Stimulated activated CD4-positive, alpha-beta T cell treated with anti-CD3 and anti-CD28 coated beads, Interleukin-12 subunit alpha, Interleukin-12 subunit beta, amount 100 ng/mL, for 4 hours (primary cell): ENCODE results near the gene SPON1.
A peak's percentile ranks its signal among the peaks of the same experiment; 100 is the strongest.
"Not testable (repeated sequence)": the region's sequence is repeated elsewhere in the genome, so short reads cannot be mapped to it uniquely, and the experiment has no call there.

Experiments
- DNase-seq: peaks from one replicate; pipeline ENCODE4 v3.0.0-alpha.2; 2020

SPON1 gene

GRCh38 chr11:14042686-14043465 is 80.4 kb downstream of the SPON1 start:
- no peak for DNase-seq

- DNase-seq: no peak
Observed at GRCh38 chr11:14044916-14045315, 82.4 kb downstream of the SPON1 start.

GRCh38 chr11:14045417-14045816 is 82.9 kb downstream of the SPON1 start:
- no peak for DNase-seq

GRCh38 chr11:14052198-14052597 is 89.7 kb downstream of the SPON1 start:
- no peak for DNase-seq

GRCh38 chr11:14054116-14055107 is 91.9 kb downstream of the SPON1 start:
- DNase-seq: no peak

GRCh38 chr11:14055936-14056335 is 93.4 kb downstream of the SPON1 start:
- DNase-seq: no peak

- DNase-seq: no peak
Observed at GRCh38 chr11:14058061-14058460, 95.5 kb downstream of the SPON1 start.

- no peak for DNase-seq
Observed at GRCh38 chr11:14059491-14059890, 97.0 kb downstream of the SPON1 start.

- no peak for DNase-seq
Observed at GRCh38 chr11:14061721-14062120, 99.2 kb downstream of the SPON1 start.

- DNase-seq: peak; percentile 10
Observed at GRCh38 chr11:14065141-14065540, 102.6 kb downstream of the SPON1 start.

- DNase-seq: no peak
Observed at GRCh38 chr11:14065681-14066080, 103.2 kb downstream of the SPON1 start.

GRCh38 chr11:14067686-14068085 is 105.2 kb downstream of the SPON1 start:
- no peak for DNase-seq

GRCh38 chr11:14070896-14071295 is 108.4 kb downstream of the SPON1 start:
- no peak for DNase-seq

- no peak for DNase-seq
Observed at GRCh38 chr11:14073849-14074476, 111.4 kb downstream of the SPON1 start.

- peak; percentile 25 for DNase-seq
Observed at GRCh38 chr11:14075118-14076078, 112.9 kb downstream of the SPON1 start.

- DNase-seq: no peak
Observed at GRCh38 chr11:14079011-14079410, 116.5 kb downstream of the SPON1 start.

GRCh38 chr11:14079797-14080196 is 117.3 kb downstream of the SPON1 start:
- DNase-seq: no peak

GRCh38 chr11:14081581-14082231 is 119.2 kb downstream of the SPON1 start:
- DNase-seq: no peak

- DNase-seq: no peak
Observed at GRCh38 chr11:14082338-14082737, 119.8 kb downstream of the SPON1 start.

GRCh38 chr11:14088861-14089260 is 126.3 kb downstream of the SPON1 start:
- not testable (repeated sequence) for DNase-seq

GRCh38 chr11:14089690-14090462 is 127.4 kb downstream of the SPON1 start:
- DNase-seq: no peak
